Kidney (tissue), 19 donors: Measurements from ENCODE around the gene NPEPPS. TPM values are rescaled to one million over a fixed set of nuclear protein-coding genes. Genes with fewer than 3 reads are reported as not detected.
"Not testable (repeated sequence)": the region's sequence is repeated elsewhere in the genome, so short reads cannot be mapped to it uniquely, and the experiment has no call there.

Source experiments
- DNase-seq, 5 donors: peaks; one replicate each; pipeline ENCODE4 v3.0.0-alpha.2; 2013 to 2020
- FAIRE-seq: peaks from 2 replicates; lab custom pipeline; 2012; peaks lifted over from hg19 to GRCh38; lab: Jason Lieb, UNC
- H3K27ac ChIP-seq, 2 donors: one replicate each; pipeline ENCODE4 v1.7.0; 2013; ENCODE audit warnings: low read depth in 2 of 2, low read length in 2 of 2, inconsistent platforms in 1 of 2
- H3K27me3 ChIP-seq: one replicate; pipeline ENCODE4 v1.7.1; 2013; ENCODE audit warnings: low read length, inconsistent platforms; ENCODE audit not compliant: control insufficient read depth, insufficient read depth
- H3K36me3 ChIP-seq, 3 donors: one replicate each; pipeline versions ENCODE4 v1.7.0 to v1.7.1; 2013; ENCODE audit warnings: low read length in 3 of 3, control low read depth in 1 of 3, inconsistent platforms in 1 of 3; ENCODE audit not compliant: insufficient read depth in 3 of 3, control insufficient read depth in 2 of 3
- H3K4me1 ChIP-seq, 3 donors: one replicate each; pipeline versions ENCODE4 v1.7.0 to v1.7.1; 2013; ENCODE audit warnings: low read length in 3 of 3, inconsistent platforms in 1 of 3, low read depth in 1 of 3; ENCODE audit not compliant: control insufficient read depth in 2 of 3, insufficient read depth in 2 of 3
- H3K4me3 ChIP-seq, 3 donors: one replicate each; pipeline versions ENCODE4 v1.7.0 to v1.8.1; 2013; ENCODE audit warnings: low read length in 3 of 3, control low read depth in 1 of 3, inconsistent platforms in 1 of 3
- H3K9ac ChIP-seq, 3 donors: one replicate each; pipeline versions ENCODE4 v1.7.0 to v1.7.1; 2013; ENCODE audit warnings: low read length in 3 of 3, control low read depth in 1 of 3, inconsistent platforms in 1 of 3
- H3K9me3 ChIP-seq, 3 donors: one replicate each; pipeline versions ENCODE4 v1.7.0 to v1.7.1; 2013; ENCODE audit warnings: low read length in 3 of 3, control low read depth in 1 of 3, inconsistent platforms in 1 of 3; ENCODE audit not compliant: control insufficient read depth in 2 of 3, insufficient read depth in 1 of 3
- intact Hi-C: fragments of 100-400 bp; cut with DNase I; formaldehyde crosslinking; loops from one replicate; pipeline ENCODE4 v1.11.1; 2022
- long read RNA-seq, 10 donors: library from polyadenylated mRNA in 1 of 10; unstranded in 1 of 10; transcript quantifications; one replicate each; pipeline ENCODE4 v2.0.0 and lab custom pipeline, GENCODE V29; 2021 to 2026
- polyA plus RNA-seq: library from polyadenylated mRNA; stranded (reverse); fragments of 350-450 nt; fragmentation: Illumina TruSeq; extraction: RNeasy Lipid Tissue Mini Kit (QIAGEN cat#74804); gene quantifications from one replicate; pipeline ENCODE4 v1.2.3, GENCODE V29; 2014; ENCODE audit warnings: low read depth, low replicate concordance; ENCODE audit not compliant: insufficient read depth
- total RNA-seq: library from RNA; stranded (reverse); fragmentation: NEBNext Ultra II Directional; extraction: Animal tissue kit (Norgen Biotek cat#: 25700); gene quantifications from one replicate; pipeline ENCODE4 v1.2.1, GENCODE V29; 2021
- donor health status: control.
- donor health status: control.
- donor health status: DM: yes; HTN: yes; CAD: no.
- donor health status: Normal renal cell carcinoma (clear cell type).

Gene NPEPPS
- total RNA-seq (131 TPM), polyA plus RNA-seq (27.6 TPM)
- long read RNA-seq, donor 1, full-length matches to known transcripts = 13 of 13 reads
- long read RNA-seq, donor 1, partial matches to known transcripts = 0 of 13 reads
- long read RNA-seq, donor 1, other reads (novel, unspliced or antisense) = 0 of 13 reads
- long read RNA-seq, donor 2, full-length matches to known transcripts = 8 of 8 reads
- long read RNA-seq, donor 2, partial matches to known transcripts = 0 of 8 reads
- long read RNA-seq, donor 2, other reads (novel, unspliced or antisense) = 0 of 8 reads
- long read RNA-seq, donor 3, full-length matches to known transcripts = 9 of 51 reads
- long read RNA-seq, donor 3, partial matches to known transcripts = 42 of 51 reads
- long read RNA-seq, donor 3, other reads (novel, unspliced or antisense) = 0 of 51 reads
- long read RNA-seq, donor 4, full-length matches to known transcripts = 12 of 58 reads
- long read RNA-seq, donor 4, partial matches to known transcripts = 46 of 58 reads
- long read RNA-seq, donor 4, other reads (novel, unspliced or antisense) = 0 of 58 reads
- long read RNA-seq, donor 5 = 0 reads
- long read RNA-seq, donor 6, full-length matches to known transcripts = 10 of 15 reads
- long read RNA-seq, donor 6, partial matches to known transcripts = 5 of 15 reads
- long read RNA-seq, donor 6, other reads (novel, unspliced or antisense) = 0 of 15 reads
- long read RNA-seq, donor 7, full-length matches to known transcripts = 42 of 85 reads
- long read RNA-seq, donor 7, partial matches to known transcripts = 20 of 85 reads
- long read RNA-seq, donor 7, other reads (novel, unspliced or antisense) = 23 of 85 reads
- long read RNA-seq, donor 8, full-length matches to known transcripts = 7 of 7 reads
- long read RNA-seq, donor 8, partial matches to known transcripts = 0 of 7 reads
- long read RNA-seq, donor 8, other reads (novel, unspliced or antisense) = 0 of 7 reads
- long read RNA-seq, donor 9, full-length matches to known transcripts = 3 of 3 reads
- long read RNA-seq, donor 9, partial matches to known transcripts = 0 of 3 reads
- long read RNA-seq, donor 9, other reads (novel, unspliced or antisense) = 0 of 3 reads
- long read RNA-seq, donor 10, full-length matches to known transcripts = 6 of 12 reads
- long read RNA-seq, donor 10, partial matches to known transcripts = 6 of 12 reads
- long read RNA-seq, donor 10, other reads (novel, unspliced or antisense) = 0 of 12 reads

- H3K9ac ChIP-seq = peak within 1 kb of the TSS; percentile 39 to 77 (median 71)
- H3K4me1 ChIP-seq, H3K27me3 ChIP-seq, H3K36me3 ChIP-seq, intact Hi-C loops, FAIRE-seq, H3K9me3 ChIP-seq: not testable (repeated sequence)
- peak within 1 kb of the TSS; percentile 60 to 64 (median 63) for H3K4me3 ChIP-seq
- peak within 1 kb of the TSS; percentile 71 to 80 for H3K27ac ChIP-seq
- peak; percentile 90 to 97 (median 95) for DNase-seq
Observed at GRCh38 chr17:47530557-47531232, at the start of gene NPEPPS. NPEPPS (plus strand) TSS chr17:47531108; CDS start chr17:47531301, 193 bp downstream.

GRCh38 chr17:47491841-47492212 lies 39.1 kb upstream of the NPEPPS start:
- FAIRE-seq, H3K36me3 ChIP-seq, H3K27me3 ChIP-seq, DNase-seq, H3K4me1 ChIP-seq, H3K9me3 ChIP-seq, intact Hi-C loops: not testable (repeated sequence)
- Histone ChIP-seq H3K27ac (peak overlapping the region; percentile 67 to 83), H3K4me3 (peak overlapping the region; percentile 73 to 82 (median 78)), H3K9ac (peak overlapping the region in 2 of 3 donors; percentile 53 to 77)

- FAIRE-seq, H3K9me3 ChIP-seq, intact Hi-C loops, H3K27ac ChIP-seq, H3K4me1 ChIP-seq, H3K36me3 ChIP-seq, H3K4me3 ChIP-seq, DNase-seq, H3K27me3 ChIP-seq, H3K9ac ChIP-seq: not testable (repeated sequence)
Observed at GRCh38 chr17:47499074-47499473, 31.8 kb upstream of the NPEPPS start.

- intact Hi-C loops, H3K27me3 ChIP-seq, H3K4me1 ChIP-seq, H3K4me3 ChIP-seq, H3K27ac ChIP-seq, H3K9me3 ChIP-seq, H3K9ac ChIP-seq, H3K36me3 ChIP-seq, FAIRE-seq, DNase-seq: not testable (repeated sequence)
Observed at GRCh38 chr17:47499494-47499893, 31.4 kb upstream of the NPEPPS start.
